ENCODE measurements around the gene SLC22A2.

The SLC22A2 gene

GRCh38 chr6:160270347-160270746 is 11.7 kb upstream of the SLC22A2 start:
- TF ChIP-seq TAF1 (IDR thresholded peaks at IDR 0.05; ENCODE audit: low read depth) (no peak), MAX (IDR thresholded peaks at IDR 0.05) (no peak), NFIC (IDR thresholded peaks at IDR 0.05) (no peak), RAD21 (IDR thresholded peaks at IDR 0.05; ENCODE audit: low read depth) (no peak), ZBTB7A (IDR thresholded peaks at IDR 0.05; ENCODE audit: low read depth) (no peak), TEAD4 (IDR thresholded peaks at IDR 0.05) (no peak), CEBPB (IDR thresholded peaks at IDR 0.05) (no peak), FOXM1 (IDR thresholded peaks at IDR 0.05; ENCODE audit: borderline replicate concordance, low read depth) (no peak)

- no peak for TF ChIP-seq TCF12 (IDR thresholded peaks at IDR 0.05; ENCODE audit: low read depth)
- TF ChIP-seq CREB1 (IDR thresholded peaks at IDR 0.05; ENCODE audit: low read depth): no peak
- no peak for TF ChIP-seq TEAD4 (IDR thresholded peaks at IDR 0.05)
- no peak for TF ChIP-seq ZBTB7A (IDR thresholded peaks at IDR 0.05; ENCODE audit: low read depth)
- no peak for TF ChIP-seq USF1 (IDR thresholded peaks at IDR 0.05)
- no peak for TF ChIP-seq EGR1 (IDR thresholded peaks at IDR 0.05)
- TF ChIP-seq CEBPB (IDR thresholded peaks at IDR 0.05): no peak
- no peak for TF ChIP-seq TAF1 (IDR thresholded peaks at IDR 0.05; ENCODE audit: low read depth)
- no peak for TF ChIP-seq FOXM1 (IDR thresholded peaks at IDR 0.05; ENCODE audit: borderline replicate concordance, low read depth)
- TF ChIP-seq EP300 (IDR thresholded peaks at IDR 0.05; ENCODE audit: borderline replicate concordance): no peak
- TF ChIP-seq REST (IDR thresholded peaks at IDR 0.05; ENCODE audit: low read depth): no peak
- TF ChIP-seq NFIC (IDR thresholded peaks at IDR 0.05): no peak
- TF ChIP-seq MAX (IDR thresholded peaks at IDR 0.05): no peak
- no peak for TF ChIP-seq RAD21 (IDR thresholded peaks at IDR 0.05; ENCODE audit: low read depth)
- no peak for TF ChIP-seq YY1 (IDR thresholded peaks at IDR 0.05; ENCODE audit: low read depth)
These were observed 11.2 kb upstream of the SLC22A2 start for GRCh38 chr6:160269771-160270170.

- no peak for TF ChIP-seq NFIC (IDR thresholded peaks at IDR 0.05)
- TF ChIP-seq FOXM1 (IDR thresholded peaks at IDR 0.05; ENCODE audit: borderline replicate concordance, low read depth): no peak
- no peak for TF ChIP-seq TAF1 (IDR thresholded peaks at IDR 0.05; ENCODE audit: low read depth)
- TF ChIP-seq CEBPB (IDR thresholded peaks at IDR 0.05): no peak
- TF ChIP-seq RAD21 (IDR thresholded peaks at IDR 0.05; ENCODE audit: low read depth): no peak
- TF ChIP-seq REST (IDR thresholded peaks at IDR 0.05; ENCODE audit: low read depth): no peak
- no peak for TF ChIP-seq TEAD4 (IDR thresholded peaks at IDR 0.05)
- no peak for TF ChIP-seq MAX (IDR thresholded peaks at IDR 0.05)
- TF ChIP-seq YY1 (IDR thresholded peaks at IDR 0.05; ENCODE audit: low read depth): no peak
These were observed 10.5 kb upstream of the SLC22A2 start for GRCh38 chr6:160269023-160269521.

GRCh38 chr6:160267102-160267501 is 8.5 kb upstream of the SLC22A2 start:
- TF ChIP-seq YY1 (IDR thresholded peaks at IDR 0.05; ENCODE audit: low read depth): no peak
- no peak for TF ChIP-seq EGR1 (IDR thresholded peaks at IDR 0.05)
- TF ChIP-seq NFIC (IDR thresholded peaks at IDR 0.05): no peak
- TF ChIP-seq CEBPB (IDR thresholded peaks at IDR 0.05): no peak
- no peak for TF ChIP-seq RAD21 (IDR thresholded peaks at IDR 0.05; ENCODE audit: low read depth)
- TF ChIP-seq EP300 (IDR thresholded peaks at IDR 0.05; ENCODE audit: borderline replicate concordance): no peak

- no peak for TF ChIP-seq USF1 (IDR thresholded peaks at IDR 0.05)
- TF ChIP-seq FOXM1 (IDR thresholded peaks at IDR 0.05; ENCODE audit: borderline replicate concordance, low read depth): no peak
- no peak for TF ChIP-seq CREB1 (IDR thresholded peaks at IDR 0.05; ENCODE audit: low read depth)
- TF ChIP-seq NFIC (IDR thresholded peaks at IDR 0.05): no peak
- TF ChIP-seq CEBPB (IDR thresholded peaks at IDR 0.05): no peak
- no peak for TF ChIP-seq EP300 (IDR thresholded peaks at IDR 0.05; ENCODE audit: borderline replicate concordance)
- no peak for TF ChIP-seq MAX (IDR thresholded peaks at IDR 0.05)
- no peak for TF ChIP-seq ZBTB7A (IDR thresholded peaks at IDR 0.05; ENCODE audit: low read depth)
- TF ChIP-seq YY1 (IDR thresholded peaks at IDR 0.05; ENCODE audit: low read depth): no peak
These were observed 7.4 kb upstream of the SLC22A2 start for GRCh38 chr6:160265869-160266476.

All from Ishikawa (cell line).